HepG2 (cell line): ENCODE results near the gene HNRNPC. TPM values are rescaled to one million over a fixed set of nuclear protein-coding genes. Genes with fewer than 3 reads are reported as not detected.

ENCODE experiments used
- ASH2L ChIP-seq: fragments of 300-600, 200-600 bp; sonication (generic); IDR thresholded peaks from 2 replicates; pipeline ENCODE4 v1.7.0; 2017; ENCODE audit warnings: low read depth, mild to moderate bottlenecking, moderate library complexity, mixed read lengths, low read length; ENCODE audit not compliant: insufficient read length
- ATF5 ChIP-seq: sonication (generic); formaldehyde crosslinking; IDR thresholded peaks from 2 replicates; pipeline ENCODE4 v1.4.0; 2020; ENCODE audit warnings: mild to moderate bottlenecking, low read depth, missing genetic modification reagents
- CEBPB ChIP-seq: IDR thresholded peaks from 2 replicates; pipeline ENCODE4 v1.6.1; 2011; ENCODE audit warnings: low read depth, low read length, improper control_type of control experiment, borderline replicate concordance
- ERF ChIP-seq: IDR thresholded peaks from 2 replicates; pipeline ENCODE4 v1.6.1; 2018; ENCODE audit warnings: missing biosample characterization, missing genetic modification reagents
- NFE2 ChIP-seq: sonication (generic); formaldehyde crosslinking; IDR thresholded peaks from 2 replicates; pipeline ENCODE4 v1.4.0; 2020; ENCODE audit warnings: missing genetic modification reagents
- NR2F1 ChIP-seq, 2 experiments: fragments of 450-650 bp in 1 of 2; formaldehyde crosslinking in 1 of 2; IDR thresholded peaks; 2 replicates each; pipeline versions ENCODE4 v1.5.0 to v1.6.1; 2016 to 2020; ENCODE audit warnings: mild to moderate bottlenecking in 1 of 2, missing compliant biosample characterization in 1 of 2, missing genetic modification reagents in 1 of 2, moderate library complexity in 1 of 2
- NR2F6 ChIP-seq, 2 experiments: IDR thresholded peaks; 2 replicates each; pipeline ENCODE4 v1.6.1; 2016; ENCODE audit warnings: antibody characterized with exemption in 1 of 2, mild to moderate bottlenecking in 1 of 2
- POLR2AphosphoS5 ChIP-seq: IDR thresholded peaks from 2 replicates; pipeline ENCODE4 v1.6.1; 2012; ENCODE audit warnings: low read depth, low read length
- POLR2G ChIP-seq: fragments of 200-400 bp; formaldehyde crosslinking; IDR thresholded peaks from 2 replicates; pipeline ENCODE4 v1.6.1; 2018; ENCODE audit warnings: mild to moderate bottlenecking, low read depth, low read length, moderate library complexity
- RARA ChIP-seq: IDR thresholded peaks from 2 replicates; pipeline ENCODE4 v1.6.1; 2016; ENCODE audit warnings: missing genetic modification reagents, missing compliant biosample characterization
- RBM39 ChIP-seq: fragments of 200-400 bp; formaldehyde crosslinking; IDR thresholded peaks from one replicate; pipeline ENCODE4 v1.6.1; 2018; ENCODE audit warnings: antibody characterized with exemption, mild to moderate bottlenecking, low read depth, low read length; ENCODE audit not compliant: poor library complexity, severe bottlenecking
- REST ChIP-seq, 2 experiments: IDR thresholded peaks; 2 replicates each; pipeline ENCODE4 v1.6.1; 2011 to 2012; ENCODE audit warnings: low read length in 2 of 2, borderline replicate concordance in 1 of 2, low read depth in 1 of 2, mild to moderate bottlenecking in 1 of 2, moderate library complexity in 1 of 2
- REXO4 ChIP-seq: sonication (generic); formaldehyde crosslinking; IDR thresholded peaks from 2 replicates; pipeline ENCODE4 v1.8.0; 2022; ENCODE audit warnings: missing genetic modification reagents, mild to moderate bottlenecking, borderline replicate concordance
- SP4 ChIP-seq: sonication (generic); formaldehyde crosslinking; IDR thresholded peaks from 2 replicates; pipeline ENCODE4 v1.8.1; 2023; ENCODE audit warnings: mild to moderate bottlenecking, missing genetic modification reagents
- THAP8 ChIP-seq: sonication (generic); formaldehyde crosslinking; IDR thresholded peaks from 2 replicates; pipeline ENCODE4 v1.5.1; 2020; ENCODE audit warnings: missing genetic modification reagents, mild to moderate bottlenecking, borderline replicate concordance
- ZNF501 ChIP-seq: sonication (generic); formaldehyde crosslinking; IDR thresholded peaks from 2 replicates; pipeline ENCODE4 v1.5.1; 2020; ENCODE audit warnings: mild to moderate bottlenecking, moderate library complexity, missing genetic modification reagents
- ZNF510 ChIP-seq: sonication (generic); formaldehyde crosslinking; IDR thresholded peaks from 2 replicates; pipeline ENCODE4 v1.4.0; 2020; ENCODE audit warnings: low read depth, mild to moderate bottlenecking, missing genetic modification reagents
- ZNF619 ChIP-seq: sonication (generic); formaldehyde crosslinking; IDR thresholded peaks from 2 replicates; pipeline ENCODE4 v1.4.0; 2020; ENCODE audit warnings: mild to moderate bottlenecking, missing genetic modification reagents
- polyA plus RNA-seq, 8 experiments: library from polyadenylated mRNA; depleted of rRNA in 3 of 8; stranded (reverse) in 7 of 8; unstranded in 1 of 8; fragments of >200 nt; fragmentation: Illumina TruSeq in 4 of 8; extraction: Trizol in 4 of 8; gene quantifications; 2 replicates each; pipeline versions ENCODE4 v1.2.1 to v1.2.3, GENCODE V29; 2011 to 2016; ENCODE audit warnings: low read depth in 4 of 8, missing spikeins in 1 of 8, mixed read lengths in 1 of 8; ENCODE audit not compliant: insufficient read depth in 1 of 8
- total RNA-seq, 5 experiments: library from RNA; depleted of rRNA; stranded (reverse); fragments of >200 nt; fragmentation: Illumina TruSeq; extraction: Trizol; gene quantifications; 2 replicates each; pipeline ENCODE4 v1.2.3, GENCODE V29; 2016; ENCODE audit warnings: low read depth in 1 of 5
- TF ChIP-seq, protein P1 (sequence below): sonication (generic); formaldehyde crosslinking; IDR thresholded peaks from 2 replicates; pipeline ENCODE4 v1.9.0; 2021; ENCODE audit warnings: missing genetic modification reagents, mild to moderate bottlenecking, borderline replicate concordance
- TF ChIP-seq, protein P2 (sequence below): IDR thresholded peaks from 2 replicates; pipeline ENCODE4 v1.6.1; 2018; ENCODE audit warnings: missing genetic modification reagents, mild to moderate bottlenecking, missing compliant biosample characterization

Gene HNRNPC
- total and polyA plus RNA-seq, 2 of the 13 experiments (the other 11 are each of a cell fraction or from before 2014, with no cell fraction given), result 628 to 1,099 TPM

DNA sequence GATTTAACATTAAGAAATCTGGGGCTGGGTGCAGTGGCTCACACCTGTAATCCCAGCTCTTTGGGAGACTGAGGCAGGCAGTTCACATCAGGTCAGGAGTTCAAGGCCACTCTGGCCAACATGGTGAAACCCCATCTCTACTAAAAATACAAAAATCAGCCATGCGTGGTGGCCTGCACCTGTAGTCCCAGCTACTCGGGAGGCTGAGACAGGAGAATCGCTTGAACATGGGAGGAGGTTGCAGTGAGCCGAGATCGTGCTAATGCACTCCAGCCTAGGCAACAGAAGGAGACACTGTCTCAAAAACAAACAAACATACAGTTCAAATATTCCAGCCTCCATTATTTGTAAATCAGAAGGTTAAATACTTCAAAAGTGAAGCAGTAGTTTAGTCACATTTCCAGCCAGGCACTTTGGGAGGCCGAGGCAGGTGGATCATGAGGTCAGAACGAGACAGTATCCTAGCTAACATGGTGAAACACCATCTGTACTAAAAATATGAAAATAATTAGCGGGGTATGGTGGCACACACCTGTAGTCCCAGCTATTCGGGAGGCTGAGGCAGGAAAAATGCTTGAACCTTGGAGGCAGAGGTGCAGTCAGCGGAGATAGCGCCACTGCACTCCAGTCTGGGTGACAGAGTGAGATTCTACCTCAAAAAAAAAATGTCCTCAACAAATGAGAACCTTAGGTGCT is 30.3 kb downstream of the HNRNPC start (continued):
- TF ChIP-seq, protein P1, sequence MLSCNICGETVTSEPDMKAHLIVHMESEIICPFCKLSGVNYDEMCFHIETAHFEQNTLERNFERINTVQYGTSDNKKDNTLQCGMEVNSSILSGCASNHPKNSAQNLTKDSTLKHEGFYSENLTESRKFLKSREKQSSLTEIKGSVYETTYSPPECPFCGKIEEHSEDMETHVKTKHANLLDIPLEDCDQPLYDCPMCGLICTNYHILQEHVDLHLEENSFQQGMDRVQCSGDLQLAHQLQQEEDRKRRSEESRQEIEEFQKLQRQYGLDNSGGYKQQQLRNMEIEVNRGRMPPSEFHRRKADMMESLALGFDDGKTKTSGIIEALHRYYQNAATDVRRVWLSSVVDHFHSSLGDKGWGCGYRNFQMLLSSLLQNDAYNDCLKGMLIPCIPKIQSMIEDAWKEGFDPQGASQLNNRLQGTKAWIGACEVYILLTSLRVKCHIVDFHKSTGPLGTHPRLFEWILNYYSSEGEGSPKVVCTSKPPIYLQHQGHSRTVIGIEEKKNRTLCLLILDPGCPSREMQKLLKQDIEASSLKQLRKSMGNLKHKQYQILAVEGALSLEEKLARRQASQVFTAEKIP (CRISPR knock-in tag), result no peak
- TF ChIP-seq NR2F6 (IDR thresholded peaks at IDR 0.05), result peak; percentile 48
- TF ChIP-seq NR2F6 (CRISPR knock-in tag; IDR thresholded peaks at IDR 0.05), result 0 out of 2 replicates have a peak, but pooled peaks have one; percentile 17
- TF ChIP-seq REXO4 (CRISPR knock-in tag), result no peak
- no peak for TF ChIP-seq RBM39
- peak; percentile 44; the same call in 1 of the 2 replicates for TF ChIP-seq POLR2G
- TF ChIP-seq NR2F1 (CRISPR knock-in tag; IDR thresholded peaks at IDR 0.05), result peak in 1 of 2 experiments; percentile 58; a peak in 1 of 4 replicates
- TF ChIP-seq CEBPB, result no peak
- 0 out of 2 replicates have a peak, but pooled peaks have one; percentile 63 for TF ChIP-seq ZNF619 (CRISPR knock-in tag)
- TF ChIP-seq SP4 (CRISPR knock-in tag), result peak; percentile 49; the same call in 1 of the 2 replicates
- peak; percentile 42 for TF ChIP-seq POLR2AphosphoS5
- TF ChIP-seq THAP8 (CRISPR knock-in tag), result no peak
- no peak for TF ChIP-seq ATF5 (CRISPR knock-in tag)
- TF ChIP-seq ASH2L, result peak; percentile 22
- TF ChIP-seq RARA, result 0 out of 2 replicates have a peak, but pooled peaks have one; percentile 45
- peak; percentile 58; the same call in 1 of the 2 replicates for TF ChIP-seq ZNF501 (CRISPR knock-in tag)
- peak; percentile 14; the same call in 1 of the 2 replicates for TF ChIP-seq ERF (CRISPR knock-in tag)
- TF ChIP-seq ZNF510 (CRISPR knock-in tag), result no peak
- TF ChIP-seq NFE2 (CRISPR knock-in tag), result no peak
- 0 out of 4 replicates have a peak, but pooled peaks of 1 of the 2 experiments have one; percentile 10 for TF ChIP-seq REST (IDR thresholded peaks at IDR 0.05; ENCODE audit: borderline replicate concordance in 1 of 2, low read depth in 1 of 2, low read length in 2 of 2)
- TF ChIP-seq, protein P2, sequence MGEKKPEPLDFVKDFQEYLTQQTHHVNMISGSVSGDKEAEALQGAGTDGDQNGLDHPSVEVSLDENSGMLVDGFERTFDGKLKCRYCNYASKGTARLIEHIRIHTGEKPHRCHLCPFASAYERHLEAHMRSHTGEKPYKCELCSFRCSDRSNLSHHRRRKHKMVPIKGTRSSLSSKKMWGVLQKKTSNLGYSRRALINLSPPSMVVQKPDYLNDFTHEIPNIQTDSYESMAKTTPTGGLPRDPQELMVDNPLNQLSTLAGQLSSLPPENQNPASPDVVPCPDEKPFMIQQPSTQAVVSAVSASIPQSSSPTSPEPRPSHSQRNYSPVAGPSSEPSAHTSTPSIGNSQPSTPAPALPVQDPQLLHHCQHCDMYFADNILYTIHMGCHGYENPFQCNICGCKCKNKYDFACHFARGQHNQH (CRISPR knock-in tag), result 0 out of 2 replicates have a peak, but pooled peaks have one; percentile 6
